ENCODE results near the gene APIP.

DNA sequence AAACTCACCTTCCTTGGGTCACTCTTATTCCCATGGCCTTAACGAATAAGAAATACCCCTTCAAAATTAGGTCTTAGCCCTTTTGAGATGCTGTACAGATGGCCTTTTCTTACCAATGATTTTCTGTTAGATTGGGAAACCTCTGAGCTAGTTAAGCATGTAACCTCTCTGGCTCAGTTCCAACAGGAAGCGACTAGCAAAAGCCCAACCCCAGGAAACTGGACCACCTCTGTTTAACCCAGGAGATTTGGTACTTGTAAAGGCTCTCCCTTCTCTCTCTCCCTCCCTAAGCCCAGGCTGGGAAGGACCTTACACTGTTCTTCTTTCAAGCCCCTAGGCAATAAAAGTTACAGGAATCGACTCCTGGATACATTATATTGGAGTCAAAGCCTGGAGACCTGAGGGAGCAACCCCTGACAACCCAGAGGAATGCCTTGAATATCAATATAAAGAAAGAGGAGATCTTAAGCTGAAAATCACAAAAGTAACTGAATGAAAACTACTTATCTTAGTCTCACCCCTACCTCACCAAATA, 11.7 kb downstream of the APIP start:
- TF ChIP-seq CTCF (IDR thresholded peaks at IDR 0.05) = no peak
- TF ChIP-seq, protein P1, sequence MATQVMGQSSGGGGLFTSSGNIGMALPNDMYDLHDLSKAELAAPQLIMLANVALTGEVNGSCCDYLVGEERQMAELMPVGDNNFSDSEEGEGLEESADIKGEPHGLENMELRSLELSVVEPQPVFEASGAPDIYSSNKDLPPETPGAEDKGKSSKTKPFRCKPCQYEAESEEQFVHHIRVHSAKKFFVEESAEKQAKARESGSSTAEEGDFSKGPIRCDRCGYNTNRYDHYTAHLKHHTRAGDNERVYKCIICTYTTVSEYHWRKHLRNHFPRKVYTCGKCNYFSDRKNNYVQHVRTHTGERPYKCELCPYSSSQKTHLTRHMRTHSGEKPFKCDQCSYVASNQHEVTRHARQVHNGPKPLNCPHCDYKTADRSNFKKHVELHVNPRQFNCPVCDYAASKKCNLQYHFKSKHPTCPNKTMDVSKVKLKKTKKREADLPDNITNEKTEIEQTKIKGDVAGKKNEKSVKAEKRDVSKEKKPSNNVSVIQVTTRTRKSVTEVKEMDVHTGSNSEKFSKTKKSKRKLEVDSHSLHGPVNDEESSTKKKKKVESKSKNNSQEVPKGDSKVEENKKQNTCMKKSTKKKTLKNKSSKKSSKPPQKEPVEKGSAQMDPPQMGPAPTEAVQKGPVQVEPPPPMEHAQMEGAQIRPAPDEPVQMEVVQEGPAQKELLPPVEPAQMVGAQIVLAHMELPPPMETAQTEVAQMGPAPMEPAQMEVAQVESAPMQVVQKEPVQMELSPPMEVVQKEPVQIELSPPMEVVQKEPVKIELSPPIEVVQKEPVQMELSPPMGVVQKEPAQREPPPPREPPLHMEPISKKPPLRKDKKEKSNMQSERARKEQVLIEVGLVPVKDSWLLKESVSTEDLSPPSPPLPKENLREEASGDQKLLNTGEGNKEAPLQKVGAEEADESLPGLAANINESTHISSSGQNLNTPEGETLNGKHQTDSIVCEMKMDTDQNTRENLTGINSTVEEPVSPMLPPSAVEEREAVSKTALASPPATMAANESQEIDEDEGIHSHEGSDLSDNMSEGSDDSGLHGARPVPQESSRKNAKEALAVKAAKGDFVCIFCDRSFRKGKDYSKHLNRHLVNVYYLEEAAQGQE (IDR thresholded peaks at IDR 0.05; ENCODE audit: insufficient read depth in 1 of 2, low read depth in 2 of 2, low read length in 1 of 2) = no peak
